BJ (cell line): Measurements from ENCODE around the gene MACF1. TPM values are rescaled to one million over a fixed set of nuclear protein-coding genes. Genes with fewer than 3 reads are reported as not detected.

Source experiments
- CTCF ChIA-PET: fragments of 350-600 bp; formaldehyde crosslinking; extraction: SDS; loops from one replicate; lab custom pipeline; 2021; ENCODE audit warnings: antibody characterized with exemption, inconsistent platforms; lab: Yijun Ruan, JAX
- POLR2A ChIA-PET: fragments of 300-600 bp; sonication (Branson Sonifier 250); formaldehyde crosslinking; extraction: SDS; loops from one replicate; lab custom pipeline; 2021; ENCODE audit warnings: antibody characterized with exemption; lab: Charles Lee
- DNase-seq: peaks from one replicate; pipeline ENCODE4 v3.0.0-alpha.2; 2011; ENCODE audit warnings: low read depth
- H3K27me3 ChIP-seq: 2 replicates; pipeline ENCODE4 v1.6.0; 2011; ENCODE audit warnings: low read length; ENCODE audit not compliant: control insufficient read depth, insufficient read depth
- H3K36me3 ChIP-seq: 2 replicates; pipeline ENCODE4 v1.5.1; 2011; ENCODE audit warnings: low read length; ENCODE audit not compliant: control insufficient read depth, insufficient read depth
- H3K4me3 ChIP-seq: 2 replicates; pipeline ENCODE4 v1.5.1; 2011; ENCODE audit warnings: low read depth, mild to moderate bottlenecking, control low read depth, low read length
- CTCF ChIP-seq: IDR thresholded peaks from 2 replicates; pipeline ENCODE4 v1.5.1; 2011; ENCODE audit warnings: low read depth, mild to moderate bottlenecking, control low read depth, inconsistent platforms, low read length, moderate library complexity; ENCODE audit not compliant: insufficient read depth
- polyA plus RNA-seq: library from polyadenylated mRNA; depleted of rRNA; stranded (reverse); fragments of >200 nt; gene quantifications from 2 replicates; pipeline ENCODE4 v1.2.3, GENCODE V29; 2011

The MACF1 gene
- polyA plus RNA-seq, 1 experiment, result 57.3 TPM

GRCh38 chr1:39346872-39347271, 142.4 kb downstream of the MACF1 start:
- peaks cover 20% of the 10 kb centered on the region for H3K36me3 ChIP-seq
- POLR2A ChIA-PET, result no interaction called here
- TF ChIP-seq CTCF, result no peak
- CTCF ChIA-PET, result interaction anchor here (1.0 kb wide), 1 partner anchor 39 kb away, joined by 3 read pairs; no protein-coding TSS in a partner anchor
- H3K4me3 ChIP-seq, result no peak overlapping the region
- no peak for DNase-seq
- H3K27me3 ChIP-seq, result no peaks in the 10 kb centered on the region

GRCh38 chr1:39348278-39348677, 143.8 kb downstream of the MACF1 start:
- peaks cover 25% of the 10 kb centered on the region for H3K36me3 ChIP-seq
- no peaks in the 10 kb centered on the region for H3K27me3 ChIP-seq
- no peak for TF ChIP-seq CTCF
- ChIA-PET CTCF (interaction anchor here (1.0 to 1.3 kb wide), 2 partner anchors 9 to 36 kb away, joined by 3 to 4 read pairs; no protein-coding TSS in a partner anchor), POLR2A (no interaction called here)
- H3K4me3 ChIP-seq, result no peak overlapping the region
- DNase-seq, result no peak

- no peak overlapping the region for H3K4me3 ChIP-seq
- peaks cover 29% of the 10 kb centered on the region for H3K36me3 ChIP-seq
- no peak for DNase-seq
- ChIA-PET POLR2A (no interaction called here), CTCF (no interaction called here)
- H3K27me3 ChIP-seq, result no peaks in the 10 kb centered on the region
- no peak for TF ChIP-seq CTCF
Measured at GRCh38 chr1:39352881-39353280, 148.4 kb downstream of the MACF1 start.

GRCh38 chr1:39354572-39354971, 150.1 kb downstream of the MACF1 start:
- no peak for DNase-seq

GRCh38 chr1:39358491-39358890, 154.0 kb downstream of the MACF1 start:
- no peak overlapping the region for H3K4me3 ChIP-seq
- H3K36me3 ChIP-seq, result peaks cover 25% of the 10 kb centered on the region
- DNase-seq, result no peak
- TF ChIP-seq CTCF, result no peak
- no peaks in the 10 kb centered on the region for H3K27me3 ChIP-seq
- POLR2A ChIA-PET, result no interaction called here
- CTCF ChIA-PET, result interaction anchor here (1.4 to 1.5 kb wide), 2 partner anchors 29 to 51 kb away, joined by 3 to 8 read pairs; no protein-coding TSS in a partner anchor

More at GRCh38 chr1:39354572-39354971, 150.1 kb downstream of the MACF1 start:
- ChIA-PET POLR2A (no interaction called here), CTCF (no interaction called here)
- peaks cover 33% of the 10 kb centered on the region for H3K36me3 ChIP-seq
- no peaks in the 10 kb centered on the region for H3K27me3 ChIP-seq
- H3K4me3 ChIP-seq, result no peak overlapping the region
- no peak for TF ChIP-seq CTCF
